Upper lobe of right lung (tissue), 1 donor: ENCODE data around the gene ACP5. TPM values are rescaled to one million over a fixed set of nuclear protein-coding genes. Genes with fewer than 3 reads are reported as not detected.

ENCODE experiments used
- ATAC-seq: fragments of 200-7000 bp; cut with Tn5 transposase; one replicate; pipeline ENCODE4 v1.9.1; 2020; ENCODE audit warnings: mild to moderate bottlenecking, moderate library complexity
- DNase-seq: peaks from one replicate; pipeline ENCODE4 v3.0.0-alpha.2; 2020
- H3K27ac ChIP-seq: fragments of 200-600 bp; one replicate; pipeline ENCODE4 v1.8.0; 2022
- H3K27me3 ChIP-seq: fragments of 200-600 bp; one replicate; pipeline ENCODE4 v1.8.0; 2022; ENCODE audit warnings: mild to moderate bottlenecking
- H3K36me3 ChIP-seq: fragments of 200-600 bp; one replicate; pipeline ENCODE4 v1.8.0; 2022
- H3K4me1 ChIP-seq: fragments of 200-600 bp; one replicate; pipeline ENCODE4 v1.8.0; 2022
- H3K4me3 ChIP-seq: fragments of 200-600 bp; one replicate; pipeline ENCODE4 v1.8.0; 2022; ENCODE audit warnings: mild to moderate bottlenecking
- H3K9me3 ChIP-seq: fragments of 200-600 bp; one replicate; pipeline ENCODE4 v1.8.0; 2022
- CTCF ChIP-seq: fragments of 200-600 bp; IDR thresholded peaks from one replicate; pipeline ENCODE4 v1.8.0; 2022; ENCODE audit warnings: antibody characterized with exemption
- intact Hi-C: fragments of 100-400 bp; cut with DNase I; formaldehyde crosslinking; loops from one replicate; pipeline ENCODE4 v1.11.0; 2022
- total RNA-seq: library from RNA; stranded (reverse); fragmentation: NEBNext Ultra II Directional; extraction: Animal tissue kit (Norgen Biotek cat#: 25700); gene quantifications from one replicate; pipeline ENCODE4 v1.2.1, GENCODE V29; 2021
- donor health status: DM: no; HTN: yes; CAD: no; lungs with severe emphysema.

Gene ACP5
- total RNA-seq, 1 donor from 2014 or later = 429 TPM

DNA sequence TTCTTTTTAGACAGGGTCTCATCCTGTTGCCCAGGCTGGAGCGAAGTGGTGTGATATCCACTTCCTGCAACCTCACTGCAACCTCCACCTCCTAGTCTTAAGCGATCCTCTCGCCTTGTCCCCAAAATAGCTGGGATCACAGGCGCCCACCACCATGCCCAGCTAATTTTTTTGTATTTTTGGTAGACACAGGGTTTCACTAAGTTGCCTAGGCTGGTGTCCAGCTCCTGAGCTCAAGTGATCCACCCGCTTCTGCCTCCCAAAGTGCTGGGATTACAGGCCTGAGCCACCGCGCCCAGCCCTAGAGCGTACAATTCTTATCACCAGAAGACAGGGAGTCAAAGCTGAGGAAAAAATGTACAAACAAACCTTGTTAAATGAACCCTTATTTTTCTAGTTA, 13.9 kb downstream of the ACP5 start:
- Histone ChIP-seq H3K4me3 (no peak overlapping the region), H3K9me3 (no peaks in the 10 kb centered on the region), H3K36me3 (no peaks in the 10 kb centered on the region), H3K27me3 (no peaks in the 10 kb centered on the region), H3K4me1 (peaks cover 10% of the 10 kb centered on the region), H3K27ac (no peak overlapping the region)
- intact Hi-C loops = no loop called here
- no peak for TF ChIP-seq CTCF
- no peak for ATAC-seq
- DNase-seq = no peak

DNA sequence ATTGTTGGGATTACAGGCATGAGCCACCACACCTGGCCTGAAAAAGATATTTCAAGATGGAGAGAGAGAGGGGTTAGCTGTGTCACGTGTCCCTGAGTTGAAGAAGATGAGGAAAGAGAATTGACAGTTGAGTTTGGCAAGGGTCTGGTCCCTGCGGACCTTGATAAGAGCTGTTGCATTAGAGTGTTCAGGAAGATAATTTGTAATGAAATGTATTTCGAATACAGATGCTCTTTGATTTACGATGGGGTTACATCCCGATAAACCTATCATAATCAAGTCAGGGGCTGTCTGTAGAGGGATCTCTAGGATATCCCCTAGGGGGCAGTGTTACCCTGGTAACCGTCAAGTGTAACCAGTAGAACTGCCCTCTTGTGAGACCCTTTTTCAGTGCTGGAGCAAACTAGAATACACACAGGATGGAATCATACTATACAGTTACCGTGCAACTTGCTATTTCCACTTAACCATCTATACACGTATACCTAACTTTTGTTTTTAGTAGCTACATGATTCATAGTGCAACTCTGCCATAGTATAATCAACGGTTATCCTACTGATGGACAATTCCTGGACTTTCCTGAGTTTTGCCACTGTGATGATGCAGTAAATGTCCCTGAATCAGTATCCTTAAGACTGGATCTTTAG, 16.9 kb downstream of the ACP5 start:
- peak overlapping the region; percentile 93 for H3K4me3 ChIP-seq
- H3K4me1 ChIP-seq = peaks cover 17% of the 10 kb centered on the region
- no peak overlapping the region for H3K27ac ChIP-seq
- H3K9me3 ChIP-seq = no peaks in the 10 kb centered on the region
- no peaks in the 10 kb centered on the region for H3K36me3 ChIP-seq
- no peaks in the 10 kb centered on the region for H3K27me3 ChIP-seq
- peak; percentile 85 for TF ChIP-seq CTCF
- intact Hi-C loops = no loop called here
- ATAC-seq (peak; percentile 74), DNase-seq (no peak)

- TF ChIP-seq CTCF = peak; percentile 17
- ATAC-seq (peak; percentile 98), DNase-seq (peak; percentile 99)
- Histone ChIP-seq H3K4me3 (peak within 1 kb of the TSS; percentile 93), H3K4me1 (peaks cover 17% of the 10 kb centered on the region), H3K9me3 (no peaks in the 10 kb centered on the region), H3K27me3 (no peaks in the 10 kb centered on the region), H3K27ac (peak within 1 kb of the TSS; percentile 84), H3K36me3 (peaks cover 7% of the 10 kb centered on the region)
- intact Hi-C loops = no loop called here
Observed at GRCh38 chr19:11558881-11559828, 18.3 kb downstream of the ACP5 start, which contains the start of gene ELOF1. Gene ELOF1, minus strand, starts transcription at chr19:11559230. Its CDS starts 4,883 bp downstream, at chr19:11554347.

- Histone ChIP-seq H3K27ac (no peak overlapping the region), H3K4me3 (no peak overlapping the region), H3K36me3 (peaks cover 25% of the 10 kb centered on the region), H3K9me3 (no peaks in the 10 kb centered on the region), H3K27me3 (no peaks in the 10 kb centered on the region), H3K4me1 (peaks cover 17% of the 10 kb centered on the region)
- DNase-seq = no peak
- no peak for TF ChIP-seq CTCF
- no peak for ATAC-seq
- intact Hi-C loops = no loop called here
Observed at GRCh38 chr19:11556634-11557420, 20.6 kb downstream of the ACP5 start.

DNA sequence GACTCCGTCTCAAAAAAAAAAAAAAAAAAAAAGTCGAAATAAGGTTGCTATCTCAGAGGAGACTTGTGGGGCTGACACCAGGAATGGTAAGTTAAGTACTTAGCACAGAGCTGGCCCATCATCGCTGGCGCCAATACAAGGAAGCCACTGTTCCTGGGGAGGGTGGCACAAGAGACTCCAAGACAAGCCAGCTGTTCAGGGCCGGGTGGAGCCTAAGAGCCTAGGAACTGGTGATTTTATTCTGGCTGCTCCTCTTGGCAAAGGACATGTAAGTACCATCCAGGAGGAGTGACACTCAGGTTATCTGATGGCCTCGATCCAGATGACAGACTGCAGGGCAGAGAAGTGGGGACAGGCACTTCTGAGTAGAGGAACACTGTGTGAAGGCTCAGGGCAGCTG, 22.2 kb downstream of the ACP5 start:
- Histone ChIP-seq H3K9me3 (no peaks in the 10 kb centered on the region), H3K27me3 (no peaks in the 10 kb centered on the region), H3K27ac (no peak overlapping the region), H3K4me3 (no peak overlapping the region), H3K4me1 (peaks cover 15% of the 10 kb centered on the region), H3K36me3 (peaks cover 25% of the 10 kb centered on the region)
- TF ChIP-seq CTCF = no peak
- intact Hi-C loops = no loop called here
- no peak for DNase-seq
- no peak for ATAC-seq
